ENCODE measurements around the gene ZNF471. TPM values are rescaled to one million over a fixed set of nuclear protein-coding genes. Genes with fewer than 3 reads are reported as not detected.

Gene ZNF471
- total RNA-seq = 0.81 and 2.0 TPM in 2 replicates

GRCh38 chr19:56507446-56508289, at the start of gene ZNF471:
ZNF471 (plus strand) TSS chr19:56507855; CDS start chr19:56511572, 3,717 bp downstream.

GRCh38 chr19:56476651-56477428, 30.8 kb upstream of the ZNF471 start, which contains the start of gene ZNF667:
ZNF667 (minus strand) TSS chr19:56477345; CDS start chr19:56462370, 14,975 bp downstream.

GRCh38 chr19:56538761-56539263, 31.2 kb downstream of the ZNF471 start, which contains the start of gene ZFP28:
ZFP28 (plus strand) TSS chr19:56538948; CDS start chr19:56539019, 71 bp downstream.

GRCh38 chr19:56567274-56568120, 59.8 kb downstream of the ZNF471 start, which contains the start of gene ZNF470:
ZNF470 (plus strand) TSS chr19:56567468; CDS start chr19:56570312, 2,844 bp downstream.

Other genes with a start within 250 kb of the ZNF471 start
- gene EDDM13, start 235.1 kb upstream of the ZNF471 start, total RNA-seq = 0.47 and 0.63 TPM in 2 replicates
- 7.6 TPM in 2 replicates for gene ZSCAN5A, start 193.0 kb upstream of the ZNF471 start, total RNA-seq
- gene ZNF582, start 114.3 kb upstream of the ZNF471 start, total RNA-seq = 1.6 and 2.3 TPM in 2 replicates
- 3.5 and 5.4 TPM in 2 replicates for gene ZNF583, start 103.5 kb upstream of the ZNF471 start, total RNA-seq
- gene ZNF667, start 30.5 kb upstream of the ZNF471 start, total RNA-seq = 1.1 and 3.2 TPM in 2 replicates
- 3.5 and 5.4 TPM in 2 replicates for gene ZFP28, start 31.1 kb downstream of the ZNF471 start, total RNA-seq
- gene ZNF470, start 59.6 kb downstream of the ZNF471 start, total RNA-seq = 3.1 and 5.5 TPM in 2 replicates
- 9.5 and 11.6 TPM in 2 replicates for gene ZNF71, start 87.4 kb downstream of the ZNF471 start, total RNA-seq
- 0.09 and 0.28 TPM in 2 replicates for gene SMIM17, start 135.3 kb downstream of the ZNF471 start, total RNA-seq
- under 0.01 and 0.19 TPM in 2 replicates for gene ZNF835, start 163.9 kb downstream of the ZNF471 start, total RNA-seq